HL-60 (cell line): ENCODE results near the gene ESRRG.
"Not testable (repeated sequence)": the region's sequence is repeated elsewhere in the genome, so short reads cannot be mapped to it uniquely, and the experiment has no call there.

ENCODE experiments used
- DNase-seq, 2 experiments: peaks; one replicate each; pipeline ENCODE4 v3.0.0-alpha.2; 2010 to 2020; ENCODE audit warnings: low read depth in 1 of 2, low spot score in 1 of 2
- H3K27ac ChIP-seq: fragments of 250-450 bp; sonication (Bioruptor Pico); replicated peaks from 2 replicates; pipeline ENCODE4 v1.5.1; 2020; ENCODE audit warnings: mild to moderate bottlenecking, moderate library complexity
- H3K27me3 ChIP-seq: fragments of 250-450 bp; sonication (Bioruptor Pico); 2 replicates; pipeline ENCODE4 v1.5.1; 2021; ENCODE audit warnings: mild to moderate bottlenecking, moderate library complexity; ENCODE audit not compliant: insufficient read depth, poor library complexity, severe bottlenecking
- H3K4me3 ChIP-seq: replicated peaks from 2 replicates; pipeline ENCODE4 v1.5.1; 2011; ENCODE audit warnings: mild to moderate bottlenecking, control low read depth, low read length; ENCODE audit not compliant: insufficient read depth
- CTCF ChIP-seq: IDR thresholded peaks from one replicate; pipeline ENCODE4 v1.5.1; 2011; ENCODE audit warnings: low read length, control low read depth, inconsistent platforms; ENCODE audit not compliant: insufficient read depth
- GABPA ChIP-seq: IDR thresholded peaks from 2 replicates; pipeline ENCODE4 v1.6.1; 2012; ENCODE audit warnings: low read depth
- POLR2AphosphoS5 ChIP-seq: IDR thresholded peaks from 2 replicates; pipeline ENCODE4 v1.6.1; 2012; ENCODE audit warnings: low read depth
- REST ChIP-seq: IDR thresholded peaks from 2 replicates; pipeline ENCODE4 v1.6.1; 2012; ENCODE audit warnings: low read depth; ENCODE audit not compliant: insufficient replicate concordance
- SPI1 ChIP-seq: IDR thresholded peaks from 2 replicates; pipeline ENCODE4 v1.6.1; 2012; ENCODE audit warnings: low read depth, mild to moderate bottlenecking, borderline replicate concordance

ESRRG gene

GRCh38 chr1:216532251-216532798, 190.9 kb downstream of the ESRRG start:
- Histone ChIP-seq H3K27me3 (no peaks in the 10 kb centered on the region), H3K4me3 (no peak overlapping the region), H3K27ac (no peak overlapping the region)
- TF ChIP-seq CTCF = no peak
- TF ChIP-seq GABPA = no peak
- TF ChIP-seq REST = no peak
- no peak for TF ChIP-seq POLR2AphosphoS5
- TF ChIP-seq SPI1 = no peak
- no peak for DNase-seq

- H3K4me3 ChIP-seq = no peak overlapping the region
- TF ChIP-seq GABPA (no peak), REST (no peak), POLR2AphosphoS5 (no peak), CTCF (no peak), SPI1 (no peak)
- H3K27me3 ChIP-seq = no peaks in the 10 kb centered on the region
- H3K27ac ChIP-seq = no peak overlapping the region
- DNase-seq = no peak
These were observed 191.7 kb downstream of the ESRRG start for GRCh38 chr1:216531263-216532239.

- not testable (repeated sequence) for H3K27ac ChIP-seq, H3K27me3 ChIP-seq, DNase-seq, H3K4me3 ChIP-seq
These were observed 193.4 kb downstream of the ESRRG start for GRCh38 chr1:216529851-216530250.

GRCh38 chr1:216528816-216529215, 194.4 kb downstream of the ESRRG start:
- no peaks in the 10 kb centered on the region for H3K27me3 ChIP-seq
- no peak for DNase-seq
- no peak overlapping the region for H3K4me3 ChIP-seq
- TF ChIP-seq REST = no peak
- TF ChIP-seq SPI1 = no peak
- TF ChIP-seq CTCF = no peak
- TF ChIP-seq POLR2AphosphoS5 = no peak
- no peak for TF ChIP-seq GABPA
- no peak overlapping the region for H3K27ac ChIP-seq
